COR-L47 (cell line): Measurements from ENCODE around the gene GLDN.
"Not testable (repeated sequence)": the region's sequence is repeated elsewhere in the genome, so short reads cannot be mapped to it uniquely, and the experiment has no call there.

ENCODE experiments used
- DNase-seq: peaks from one replicate; lab custom pipeline; 2025; lab: John Stamatoyannopoulos, UW

GLDN gene

GRCh38 chr15:51446029-51446744 is 104.7 kb downstream of the GLDN start:
- not testable (repeated sequence) for DNase-seq

- no peak for DNase-seq
Observed at GRCh38 chr15:51447855-51448621, 106.6 kb downstream of the GLDN start.

- no peak for DNase-seq
Observed at GRCh38 chr15:51448622-51449399, 107.4 kb downstream of the GLDN start.

- DNase-seq = no peak
Observed at GRCh38 chr15:51450001-51450400, 108.5 kb downstream of the GLDN start.
